SK-N-MC (cell line): ENCODE results near the gene NPRL2.

Source experiments
- EZH2 ChIP-seq: fragments of 200-600 bp; sonication (generic); IDR thresholded peaks from one replicate; pipeline ENCODE4 v1.6.1; 2017; ENCODE audit warnings: antibody characterized with exemption
- FOXP2 ChIP-seq: optimal IDR thresholded peaks from 2 replicates; pipeline ENCODE3; 2011; ENCODE audit warnings: mild to moderate bottlenecking, moderate library complexity; ENCODE audit not compliant: insufficient read depth; ENCODE audit errors: extremely low read length, control extremely low read depth
- POLR2AphosphoS5 ChIP-seq: IDR thresholded peaks from 2 replicates; pipeline ENCODE4 v1.6.1; 2012; ENCODE audit warnings: mild to moderate bottlenecking, low read depth, low read length, borderline replicate concordance

DNA sequence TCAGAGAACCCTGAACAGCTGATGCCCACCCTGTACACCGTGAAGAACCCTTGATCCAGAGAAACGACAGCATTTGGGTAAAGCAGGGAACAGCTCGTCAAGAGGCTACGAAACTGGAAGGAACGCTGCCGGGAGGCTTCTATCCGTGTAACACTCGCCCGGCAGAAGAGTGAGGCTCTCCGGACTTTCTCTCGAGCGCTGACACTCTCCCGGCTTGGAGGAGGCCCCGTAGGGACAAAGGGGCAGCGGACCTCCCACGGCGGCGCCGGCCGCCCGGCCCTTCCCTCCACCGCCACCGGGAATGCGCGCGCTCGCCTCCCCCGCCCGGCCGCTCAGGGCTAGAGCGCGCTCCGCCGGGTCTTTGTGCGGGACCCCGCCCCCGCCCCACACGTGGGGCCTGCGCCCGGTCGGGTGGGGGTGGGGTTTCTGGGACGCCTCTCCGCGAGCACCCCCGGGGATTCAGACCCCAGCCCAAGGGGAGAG lies 29.7 kb downstream of the NPRL2 start:
- TF ChIP-seq POLR2AphosphoS5 (no peak), EZH2 (no peak), FOXP2 (no peak)
